Panc1 (cell line): Measurements from ENCODE around the gene PRKAG2. TPM values are rescaled to one million over a fixed set of nuclear protein-coding genes. Genes with fewer than 3 reads are reported as not detected.

Source experiments
- ATAC-seq: fragments of 200-7000 bp; cut with Tn5 transposase; 2 replicates; pipeline ENCODE4 v1.9.1; 2020; ENCODE audit warnings: mild to moderate bottlenecking, moderate library complexity
- BruUV-seq: library from RNA; stranded (reverse); fragments of 400-500 nt; replicated peaks from 2 replicates; lab custom pipeline; 2021; lab: Mats Ljungman, UMichigan
- CTCF ChIA-PET: fragments of 300-600 bp; sonication (Branson Sonifier 250); formaldehyde crosslinking; loops from one replicate; lab custom pipeline; 2022; ENCODE audit warnings: antibody characterized with exemption; lab: Charles Lee
- POLR2A ChIA-PET: fragments of 300-600 bp; sonication (Branson Sonifier 250); formaldehyde crosslinking; loops from one replicate; lab custom pipeline; 2022; ENCODE audit warnings: antibody characterized with exemption; lab: Charles Lee
- DNase-seq: peaks from one replicate; pipeline ENCODE4 v3.0.0-alpha.2; 2010; ENCODE audit warnings: low read depth, low spot score
- H3K27ac ChIP-seq: 2 replicates; pipeline ENCODE4 v1.5.1; 2011; ENCODE audit warnings: mild to moderate bottlenecking, low read length, inconsistent platforms
- H3K27me3 ChIP-seq: fragments of 200-500 bp; sonication (Bioruptor generic); 2 replicates; pipeline ENCODE4 v1.6.0; 2014; ENCODE audit warnings: low read length, inconsistent platforms; ENCODE audit not compliant: control insufficient read depth, insufficient read depth
- H3K36me3 ChIP-seq: fragments of 200-500 bp; sonication (Bioruptor generic); 2 replicates; pipeline ENCODE4 v1.5.1; 2014; ENCODE audit warnings: inconsistent platforms, mild to moderate bottlenecking, low read length, moderate library complexity; ENCODE audit not compliant: control insufficient read depth, insufficient read depth
- H3K4me1 ChIP-seq: 2 replicates; pipeline ENCODE4 v1.5.1; 2011; ENCODE audit warnings: inconsistent platforms, mild to moderate bottlenecking, low read length, moderate library complexity; ENCODE audit not compliant: control insufficient read depth, insufficient read depth
- H3K4me3 ChIP-seq, 2 experiments: 2 replicates each; pipeline ENCODE4 v1.5.1; 2011 to 2012; ENCODE audit warnings: low read depth in 2 of 2, low read length in 2 of 2, mild to moderate bottlenecking in 2 of 2, inconsistent platforms in 1 of 2, moderate library complexity in 1 of 2
- H3K9me3 ChIP-seq: fragments of 200-500 bp; sonication (Bioruptor generic); 2 replicates; pipeline ENCODE4 v1.5.1; 2014; ENCODE audit warnings: low read depth, mild to moderate bottlenecking, inconsistent platforms, low read length, moderate library complexity; ENCODE audit not compliant: control insufficient read depth, insufficient read depth
- POLR2AphosphoS5 ChIP-seq: IDR thresholded peaks from 2 replicates; pipeline ENCODE4 v1.6.1; 2012; ENCODE audit warnings: mild to moderate bottlenecking, low read depth, low read length, moderate library complexity
- SIN3A ChIP-seq: IDR thresholded peaks from 2 replicates; pipeline ENCODE4 v1.6.1; 2012; ENCODE audit warnings: low read depth, mild to moderate bottlenecking, low read length, moderate library complexity, borderline replicate concordance; ENCODE audit not compliant: insufficient read depth
- TCF7L2 ChIP-seq: IDR thresholded peaks from 2 replicates; pipeline ENCODE4 v1.6.1; 2011; ENCODE audit warnings: mild to moderate bottlenecking, low read depth, low read length, inconsistent platforms
- in situ Hi-C: cut with HindIII; loops from 2 replicates; pipeline ENCODE4 v1.10.0; 2016; ENCODE audit warnings: low sequenced_read_pairs, low pct_unique_long_range_greater_than_20kb
- intact Hi-C: fragments of 100-400 bp; cut with micrococcal nuclease; formaldehyde crosslinking; loops from one replicate; pipeline ENCODE4 v1.10.0; 2022; ENCODE audit not compliant: unreplicated experiment
- total RNA-seq: library from RNA; stranded (reverse); gene quantifications from one replicate; pipeline ENCODE4 v1.2.1, GENCODE V29; 2021; ENCODE audit not compliant: unreplicated experiment
- TF ChIP-seq, protein P1 (sequence below): fragments of 450-650 bp; IDR thresholded peaks from 2 replicates; pipeline ENCODE4 v1.5.1; 2017; ENCODE audit warnings: mild to moderate bottlenecking
- TF ChIP-seq, protein P2 (sequence below), 2 experiments: IDR thresholded peaks; 2 replicates each; pipeline ENCODE4 v1.6.1; 2011 to 2012; ENCODE audit warnings: low read depth in 2 of 2, control low read depth in 1 of 2, low read length in 1 of 2, mild to moderate bottlenecking in 1 of 2, moderate library complexity in 1 of 2; ENCODE audit not compliant: insufficient read depth in 1 of 2

The PRKAG2 gene
- total RNA-seq, 1 experiment from 2014 or later = 71.6 TPM

DNA sequence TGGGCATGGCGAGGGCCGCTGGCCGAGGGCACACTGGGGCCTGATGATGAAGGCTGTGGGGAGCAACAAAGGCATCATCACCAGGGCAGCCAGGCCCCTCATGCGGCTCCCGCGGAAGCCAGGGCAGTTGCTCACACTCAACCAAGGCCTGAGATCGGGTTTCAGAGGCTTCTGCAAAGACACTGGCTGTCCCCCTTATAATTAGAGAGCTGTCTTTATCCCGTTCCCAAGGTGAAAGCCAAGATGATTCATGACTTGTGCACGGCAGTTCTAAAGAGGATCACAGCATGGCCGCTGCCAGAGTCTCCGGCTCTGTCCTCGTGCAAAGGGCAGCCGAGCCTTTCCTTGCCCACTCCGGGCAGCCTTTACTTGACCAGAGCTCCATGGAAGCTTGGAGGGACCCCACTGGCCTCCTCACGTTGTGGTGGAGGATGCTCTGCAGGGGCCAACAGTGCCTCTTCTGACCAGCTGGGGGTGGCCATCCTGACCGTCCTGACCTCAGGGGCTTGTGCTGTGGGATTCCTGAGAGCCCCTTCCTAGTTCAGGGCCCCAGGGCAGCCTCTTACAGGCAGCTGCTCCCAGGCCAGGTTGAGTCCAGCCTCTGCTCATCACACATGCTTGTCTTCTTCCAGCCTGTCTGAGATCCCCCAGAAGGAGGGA is 82.3 kb downstream of the PRKAG2 start:
- intact Hi-C loops = no loop called here
- Histone ChIP-seq H3K9me3 (no peaks in the 10 kb centered on the region), H3K27ac (no peak overlapping the region), H3K36me3 (no peaks in the 10 kb centered on the region), H3K4me3 (no peak overlapping the region), H3K27me3 (no peaks in the 10 kb centered on the region), H3K4me1 (peaks cover 6% of the 10 kb centered on the region)
- DNase-seq (no peak), ATAC-seq (no peak)
- no TSS peak for BruUV-seq
- TF ChIP-seq, protein P1, sequence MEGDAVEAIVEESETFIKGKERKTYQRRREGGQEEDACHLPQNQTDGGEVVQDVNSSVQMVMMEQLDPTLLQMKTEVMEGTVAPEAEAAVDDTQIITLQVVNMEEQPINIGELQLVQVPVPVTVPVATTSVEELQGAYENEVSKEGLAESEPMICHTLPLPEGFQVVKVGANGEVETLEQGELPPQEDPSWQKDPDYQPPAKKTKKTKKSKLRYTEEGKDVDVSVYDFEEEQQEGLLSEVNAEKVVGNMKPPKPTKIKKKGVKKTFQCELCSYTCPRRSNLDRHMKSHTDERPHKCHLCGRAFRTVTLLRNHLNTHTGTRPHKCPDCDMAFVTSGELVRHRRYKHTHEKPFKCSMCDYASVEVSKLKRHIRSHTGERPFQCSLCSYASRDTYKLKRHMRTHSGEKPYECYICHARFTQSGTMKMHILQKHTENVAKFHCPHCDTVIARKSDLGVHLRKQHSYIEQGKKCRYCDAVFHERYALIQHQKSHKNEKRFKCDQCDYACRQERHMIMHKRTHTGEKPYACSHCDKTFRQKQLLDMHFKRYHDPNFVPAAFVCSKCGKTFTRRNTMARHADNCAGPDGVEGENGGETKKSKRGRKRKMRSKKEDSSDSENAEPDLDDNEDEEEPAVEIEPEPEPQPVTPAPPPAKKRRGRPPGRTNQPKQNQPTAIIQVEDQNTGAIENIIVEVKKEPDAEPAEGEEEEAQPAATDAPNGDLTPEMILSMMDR = no peak
- TF ChIP-seq SIN3A (no peak), POLR2AphosphoS5 (no peak), TCF7L2 (no peak)
- TF ChIP-seq, protein P2, sequence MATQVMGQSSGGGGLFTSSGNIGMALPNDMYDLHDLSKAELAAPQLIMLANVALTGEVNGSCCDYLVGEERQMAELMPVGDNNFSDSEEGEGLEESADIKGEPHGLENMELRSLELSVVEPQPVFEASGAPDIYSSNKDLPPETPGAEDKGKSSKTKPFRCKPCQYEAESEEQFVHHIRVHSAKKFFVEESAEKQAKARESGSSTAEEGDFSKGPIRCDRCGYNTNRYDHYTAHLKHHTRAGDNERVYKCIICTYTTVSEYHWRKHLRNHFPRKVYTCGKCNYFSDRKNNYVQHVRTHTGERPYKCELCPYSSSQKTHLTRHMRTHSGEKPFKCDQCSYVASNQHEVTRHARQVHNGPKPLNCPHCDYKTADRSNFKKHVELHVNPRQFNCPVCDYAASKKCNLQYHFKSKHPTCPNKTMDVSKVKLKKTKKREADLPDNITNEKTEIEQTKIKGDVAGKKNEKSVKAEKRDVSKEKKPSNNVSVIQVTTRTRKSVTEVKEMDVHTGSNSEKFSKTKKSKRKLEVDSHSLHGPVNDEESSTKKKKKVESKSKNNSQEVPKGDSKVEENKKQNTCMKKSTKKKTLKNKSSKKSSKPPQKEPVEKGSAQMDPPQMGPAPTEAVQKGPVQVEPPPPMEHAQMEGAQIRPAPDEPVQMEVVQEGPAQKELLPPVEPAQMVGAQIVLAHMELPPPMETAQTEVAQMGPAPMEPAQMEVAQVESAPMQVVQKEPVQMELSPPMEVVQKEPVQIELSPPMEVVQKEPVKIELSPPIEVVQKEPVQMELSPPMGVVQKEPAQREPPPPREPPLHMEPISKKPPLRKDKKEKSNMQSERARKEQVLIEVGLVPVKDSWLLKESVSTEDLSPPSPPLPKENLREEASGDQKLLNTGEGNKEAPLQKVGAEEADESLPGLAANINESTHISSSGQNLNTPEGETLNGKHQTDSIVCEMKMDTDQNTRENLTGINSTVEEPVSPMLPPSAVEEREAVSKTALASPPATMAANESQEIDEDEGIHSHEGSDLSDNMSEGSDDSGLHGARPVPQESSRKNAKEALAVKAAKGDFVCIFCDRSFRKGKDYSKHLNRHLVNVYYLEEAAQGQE (IDR thresholded peaks at IDR 0.05; ENCODE audit: insufficient read depth in 1 of 2, low read depth in 2 of 2, low read length in 1 of 2) = no peak
- ChIA-PET CTCF (no interaction called here), POLR2A (no interaction called here)
- in situ Hi-C loops = no loop called here

DNA sequence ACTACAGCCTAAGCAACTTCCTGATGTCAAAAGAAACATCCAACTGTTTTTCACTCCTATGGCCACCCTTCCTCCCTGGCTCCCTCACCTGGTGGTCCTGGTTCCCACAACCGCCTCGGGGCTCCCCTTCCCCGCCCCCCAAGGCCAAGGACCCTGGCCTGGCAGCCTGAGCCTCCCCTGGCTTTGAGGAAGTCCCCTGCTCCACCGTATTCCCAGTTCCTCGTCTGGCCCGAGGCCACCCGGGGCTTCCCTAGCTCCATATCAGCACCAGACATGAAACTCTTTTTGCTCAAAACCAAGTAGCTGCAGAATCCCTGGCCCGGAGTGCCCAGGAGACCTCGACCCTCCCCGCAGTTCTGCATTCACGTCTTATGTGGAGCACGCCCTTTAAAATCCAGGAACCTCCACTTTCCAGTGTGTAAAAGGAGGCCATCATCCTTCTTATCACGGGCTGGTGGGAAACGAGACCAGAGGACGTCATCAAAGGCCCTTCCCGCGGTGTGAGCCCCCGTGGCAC is 82.9 kb downstream of the PRKAG2 start:
- H3K4me3 ChIP-seq = no peak overlapping the region
- ChIA-PET CTCF (no interaction called here), POLR2A (no interaction called here)
- H3K9me3 ChIP-seq = no peaks in the 10 kb centered on the region
- in situ Hi-C loops (no loop called here), intact Hi-C loops (no loop called here)
- H3K27ac ChIP-seq = no peak overlapping the region
- ATAC-seq (no peak), DNase-seq (no peak)
- peaks cover 6% of the 10 kb centered on the region for H3K4me1 ChIP-seq
- no TSS peak for BruUV-seq
- TF ChIP-seq TCF7L2 = no peak
- TF ChIP-seq, protein P1 = no peak
- TF ChIP-seq, protein P2 (IDR thresholded peaks at IDR 0.05; ENCODE audit: insufficient read depth in 1 of 2, low read depth in 2 of 2, low read length in 1 of 2) = no peak
- H3K36me3 ChIP-seq = no peaks in the 10 kb centered on the region
- no peaks in the 10 kb centered on the region for H3K27me3 ChIP-seq
